Measurements from ENCODE around the gene FOXC1.

Gene FOXC1

GRCh38 chr6:1609648-1610496 is at the start of gene FOXC1:
Gene FOXC1, plus strand, starts transcription at chr6:1609915. Its CDS starts 531 bp downstream, at chr6:1610446.
- DNase-seq (ENCODE audit: low read depth in 2 of 2): peak in 1 of 2 experiments; percentile 56

- no peak for DNase-seq (ENCODE audit: low read depth in 2 of 2)
Measured at GRCh38 chr6:1560281-1561058, 49.2 kb upstream of the FOXC1 start.

GRCh38 chr6:1561355-1561754 is 48.4 kb upstream of the FOXC1 start:
- DNase-seq (ENCODE audit: low read depth in 2 of 2): no peak

GRCh38 chr6:1562171-1562955 is 47.4 kb upstream of the FOXC1 start:
- DNase-seq (ENCODE audit: low read depth in 2 of 2): no peak

GRCh38 chr6:1569377-1569776 is 40.3 kb upstream of the FOXC1 start:
- no peak for DNase-seq (ENCODE audit: low read depth in 2 of 2)

- DNase-seq (ENCODE audit: low read depth in 2 of 2): no peak
Measured at GRCh38 chr6:1570848-1571247, 38.9 kb upstream of the FOXC1 start.

GRCh38 chr6:1572892-1573291 is 36.8 kb upstream of the FOXC1 start:
- no peak for DNase-seq (ENCODE audit: low read depth in 2 of 2)

GRCh38 chr6:1574083-1574761 is 35.5 kb upstream of the FOXC1 start:
- DNase-seq (ENCODE audit: low read depth in 2 of 2): no peak

- DNase-seq (ENCODE audit: low read depth in 2 of 2): no peak
Measured at GRCh38 chr6:1574890-1575209, 34.9 kb upstream of the FOXC1 start.

GRCh38 chr6:1575210-1576041 is 34.3 kb upstream of the FOXC1 start:
- DNase-seq (ENCODE audit: low read depth in 2 of 2): no peak

GRCh38 chr6:1576166-1576565 is 33.5 kb upstream of the FOXC1 start:
- no peak for DNase-seq (ENCODE audit: low read depth in 2 of 2)

GRCh38 chr6:1576711-1577110 is 33.0 kb upstream of the FOXC1 start:
- DNase-seq (ENCODE audit: low read depth in 2 of 2): no peak

GRCh38 chr6:1577146-1577680 is 32.5 kb upstream of the FOXC1 start:
- no peak for DNase-seq (ENCODE audit: low read depth in 2 of 2)

- DNase-seq (ENCODE audit: low read depth in 2 of 2): no peak
Measured at GRCh38 chr6:1577896-1578745, 31.6 kb upstream of the FOXC1 start.

GRCh38 chr6:1579096-1579495 is 30.6 kb upstream of the FOXC1 start:
- no peak for DNase-seq (ENCODE audit: low read depth in 2 of 2)

GRCh38 chr6:1580109-1580508 is 29.6 kb upstream of the FOXC1 start:
- no peak for DNase-seq (ENCODE audit: low read depth in 2 of 2)

- no peak for DNase-seq (ENCODE audit: low read depth in 2 of 2)
Measured at GRCh38 chr6:1580585-1580984, 29.1 kb upstream of the FOXC1 start.

- no peak for DNase-seq (ENCODE audit: low read depth in 2 of 2)
Measured at GRCh38 chr6:1581120-1581991, 28.4 kb upstream of the FOXC1 start.

GRCh38 chr6:1584146-1584545 is 25.6 kb upstream of the FOXC1 start:
- no peak for DNase-seq (ENCODE audit: low read depth in 2 of 2)

All from stimulated activated CD4-positive, alpha-beta T cell treated with anti-CD3 and anti-CD28 coated beads, Interleukin-12 subunit alpha, Interleukin-12 subunit beta, amount 100 ng/mL, for 24 hours (primary cell).